A549 (cell line): ENCODE data around the gene PRKCE. TPM values are rescaled to one million over a fixed set of nuclear protein-coding genes. Genes with fewer than 3 reads are reported as not detected.
A peak's percentile ranks its signal among the peaks of the same experiment; 100 is the strongest.

ENCODE experiments used
- ATAC-seq, 2 experiments: fragments of 200-7000 bp in 1 of 2; fragments of >200 bp in 1 of 2; cut with Nextera tagmentation in 1 of 2; cut with Tn5 transposase in 1 of 2; 3 replicates each; pipeline versions ENCODE4 v1.8.0 to v1.9.1; 2018 to 2020; ENCODE audit warnings: mild to moderate bottlenecking in 1 of 2, moderate library complexity in 1 of 2
- CTCF ChIA-PET: fragments of 300-600 bp; sonication (Branson Sonifier 250); formaldehyde crosslinking; extraction: SDS; loops from one replicate; lab custom pipeline; 2021; ENCODE audit warnings: antibody characterized with exemption, inconsistent platforms; lab: Yijun Ruan, JAX
- POLR2A ChIA-PET: fragments of 350-600 bp; formaldehyde crosslinking; extraction: SDS; loops from one replicate; lab custom pipeline; 2021; ENCODE audit warnings: antibody characterized with exemption, inconsistent platforms; lab: Yijun Ruan, JAX
- DNase-seq, 2 experiments: peaks; one replicate each; pipeline versions ENCODE4 v3.0.0 to v3.0.0-alpha.2; 2011 to 2016; ENCODE audit warnings: low read depth in 1 of 2, low spot score in 1 of 2
- FAIRE-seq: peaks from 2 replicates; lab custom pipeline; 2011; peaks lifted over from hg19 to GRCh38; lab: Jason Lieb, UNC
- H3K27ac ChIP-seq, 2 experiments: fragments of >200 bp; sonication (Bioruptor Twin); formaldehyde crosslinking; 3 replicates each; pipeline ENCODE4 v1.5.1; 2016 to 2017
- H3K4me1 ChIP-seq: fragments of >200 bp; sonication (Bioruptor Twin); formaldehyde crosslinking; 3 replicates; pipeline ENCODE4 v1.6.1; 2016
- H3K4me2 ChIP-seq: fragments of >200 bp; sonication (Bioruptor Twin); formaldehyde crosslinking; 3 replicates; pipeline ENCODE4 v1.6.1; 2016
- H3K4me3 ChIP-seq: fragments of >200 bp; sonication (Bioruptor Twin); formaldehyde crosslinking; 3 replicates; pipeline ENCODE4 v1.5.1; 2016
- H3K9me3 ChIP-seq: fragments of >200 bp; sonication (Bioruptor Twin); formaldehyde crosslinking; 3 replicates; pipeline ENCODE4 v1.6.1; 2016
- ATOH8 ChIP-seq: fragments of 250-450 bp; sonication (Bioruptor Pico); IDR thresholded peaks from 2 replicates; pipeline ENCODE4 v1.5.0; 2020; ENCODE audit warnings: low read depth, mild to moderate bottlenecking, moderate library complexity
- CBX8 ChIP-seq: fragments of 200-600 bp; sonication (generic); IDR thresholded peaks from 2 replicates; pipeline ENCODE4 v1.6.1; 2016
- CEBPB ChIP-seq, 2 experiments: fragments of >200 bp in 1 of 2; sonication (Bioruptor Twin) in 1 of 2; formaldehyde crosslinking in 1 of 2; IDR thresholded peaks; 2 replicates each; pipeline ENCODE4 v1.6.1; 2012 to 2016
- CTCF ChIP-seq: fragments of >200 bp; sonication (Bioruptor Twin); formaldehyde crosslinking; IDR thresholded peaks from 3 replicates; pipeline ENCODE4 v1.5.1; 2016
- EHF ChIP-seq: fragments of 250-450 bp; sonication (Bioruptor Pico); IDR thresholded peaks from 2 replicates; pipeline ENCODE4 v1.5.0; 2020; ENCODE audit warnings: mild to moderate bottlenecking
- EP300 ChIP-seq, 2 experiments: fragments of >200 bp; sonication (Bioruptor Twin); formaldehyde crosslinking; IDR thresholded peaks; 2 replicates in 1 of 2; 3 replicates in 1 of 2; pipeline ENCODE4 v1.6.1; 2016 to 2017
- FOSL2 ChIP-seq, 2 experiments: fragments of 450-650 bp in 1 of 2; fragments of >200 bp in 1 of 2; sonication (Bioruptor Twin) in 1 of 2; formaldehyde crosslinking; IDR thresholded peaks; 2 replicates each; pipeline versions ENCODE4 v1.5.0 to v1.6.1; 2016 to 2020; ENCODE audit warnings: mild to moderate bottlenecking in 1 of 2, moderate library complexity in 1 of 2
- FOXS1 ChIP-seq: fragments of 250-450 bp; sonication (Bioruptor Pico); IDR thresholded peaks from 2 replicates; pipeline ENCODE4 v1.5.0; 2020; ENCODE audit warnings: mild to moderate bottlenecking, moderate library complexity
- GATA3 ChIP-seq: IDR thresholded peaks from 2 replicates; pipeline ENCODE4 v1.6.1; 2012; ENCODE audit warnings: borderline replicate concordance
- HES2 ChIP-seq: fragments of >200 bp; sonication (Bioruptor Twin); formaldehyde crosslinking; IDR thresholded peaks from 2 replicates; pipeline ENCODE4 v1.6.1; 2016
- HEYL ChIP-seq: fragments of 250-450 bp; sonication (Bioruptor Pico); IDR thresholded peaks from 2 replicates; pipeline ENCODE4 v1.8.0; 2021; ENCODE audit warnings: mild to moderate bottlenecking, moderate library complexity
- HOXB5 ChIP-seq: fragments of 250-450 bp; sonication (Bioruptor Pico); IDR thresholded peaks from 2 replicates; pipeline ENCODE4 v1.5.0; 2020; ENCODE audit warnings: mild to moderate bottlenecking, moderate library complexity
- MYC ChIP-seq: IDR thresholded peaks from 2 replicates; pipeline ENCODE4 v1.6.1; 2012; ENCODE audit warnings: mild to moderate bottlenecking, inconsistent platforms, low read length, improper control_type of control experiment, borderline replicate concordance
- NPAS2 ChIP-seq: fragments of 250-450 bp; sonication (Bioruptor Pico); IDR thresholded peaks from 2 replicates; pipeline ENCODE4 v1.8.0; 2022; ENCODE audit warnings: mild to moderate bottlenecking, moderate library complexity, borderline replicate concordance
- RAD21 ChIP-seq, 2 experiments: fragments of >200 bp in 1 of 2; sonication (Bioruptor Twin) in 1 of 2; formaldehyde crosslinking in 1 of 2; IDR thresholded peaks in 1 of 2; conservative IDR thresholded peaks in 1 of 2; 2 replicates in 1 of 2; 3 replicates in 1 of 2; pipeline ENCODE4 v1.6.1; 2012 to 2018; ENCODE audit warnings: inconsistent platforms in 1 of 2
- SMC3 ChIP-seq: fragments of >200 bp; sonication (Bioruptor Twin); formaldehyde crosslinking; IDR thresholded peaks from 3 replicates; pipeline ENCODE4 v1.6.1; 2018; ENCODE audit warnings: inconsistent platforms
- TP53 ChIP-seq: fragments of 250-450 bp; sonication (Bioruptor Pico); IDR thresholded peaks from 2 replicates; pipeline ENCODE4 v1.5.0; 2021; ENCODE audit warnings: mild to moderate bottlenecking, moderate library complexity
- USF2 ChIP-seq: fragments of 450-650 bp; IDR thresholded peaks from 2 replicates; pipeline ENCODE4 v1.6.1; 2014; ENCODE audit warnings: antibody characterized with exemption
- ZC3H11A ChIP-seq: fragments of 450-650 bp; IDR thresholded peaks from 2 replicates; pipeline ENCODE4 v1.6.1; 2014; ENCODE audit warnings: antibody characterized with exemption, mild to moderate bottlenecking
- ZNF302 ChIP-seq: fragments of 250-450 bp; sonication (Bioruptor Pico); IDR thresholded peaks from 2 replicates; pipeline ENCODE4 v1.9.0; 2021; ENCODE audit warnings: inconsistent platforms, mild to moderate bottlenecking, moderate library complexity
- WGBS: methylation state at CpG from one replicate; pipeline ENCODE4 v1.1.6; 2017; ENCODE audit errors: missing lambda C conversion rate; 5-methylcytosine and 5-hydroxymethylcytosine counted together
- polyA plus RNA-seq, 4 experiments: library from polyadenylated mRNA; depleted of rRNA in 3 of 4; stranded (reverse); fragments of >200 nt; fragmentation: RNase III in 1 of 4; extraction: RNeasy Plus Mini Kit Qiagen cat#74134 plus additional on column Dnase treatment in 1 of 4; gene quantifications; 2 replicates in 3 of 4; 3 replicates in 1 of 4; pipeline ENCODE4 v1.2.3, GENCODE V29; 2011 to 2017

Gene PRKCE
- polyA plus RNA-seq, 2 of the 4 experiments (the other 2 are of a cell fraction), result 11.5 to 12.0 TPM

GRCh38 chr2:46230115-46230571, 578.7 kb downstream of the PRKCE start:
- no peak for FAIRE-seq
- TF ChIP-seq HEYL (CRISPR knock-in tag) (no peak), EHF (CRISPR knock-in tag) (peak; percentile 52; the same call in 1 of the 2 replicates), RAD21 (conservative IDR thresholded peaks at IDR 0.05 in 1 of 2, IDR thresholded peaks at IDR 0.05 in 1 of 2) (peak; percentile 80 to 87), CEBPB (IDR thresholded peaks at IDR 0.05) (peak in 1 of 2 experiments; percentile 51; a peak in 2 of 4 replicates), TP53 (CRISPR knock-in tag) (no peak), SMC3 (peak; percentile 80), CTCF (peak; percentile 63), HOXB5 (CRISPR knock-in tag) (0 out of 2 replicates have a peak, but pooled peaks have one; percentile 10), ZC3H11A (no peak), GATA3 (no peak), FOSL2 (IDR thresholded peaks at IDR 0.05) (no peak), FOSL2 (CRISPR knock-in tag; IDR thresholded peaks at IDR 0.05) (0 out of 2 replicates have a peak, but pooled peaks have one; percentile 3), ATOH8 (CRISPR knock-in tag) (peak; percentile 47; the same call in 1 of the 2 replicates), MYC (no peak)
- Histone ChIP-seq H3K4me2 (peak overlapping the region; percentile 79), H3K27ac (peak overlapping the region; percentile 93 to 95), H3K4me1 (peaks cover 62% of the 10 kb centered on the region), H3K9me3 (peaks cover 20% of the 10 kb centered on the region), H3K4me3 (no peak overlapping the region)
- CTCF ChIA-PET, result interaction anchor here (0.7 to 7.0 kb wide), 48 partner anchors 10 to 240 kb away, joined by 3 to 39 read pairs (median 4); partner anchors contain the start of gene EPAS1
- peak; percentile 85 to 90 for ATAC-seq
- POLR2A ChIA-PET, result interaction anchor here (0.9 to 4.8 kb wide), 8 partner anchors 12 to 237 kb away, joined by 3 to 22 read pairs (median 6); partner anchors contain the start of gene EPAS1
- 44% methylated on average over 6 of the region's 6 CpGs for WGBS
- DNase-seq, result peak; percentile 35 to 84

- TF ChIP-seq HES2, result no peak
- TF ChIP-seq NPAS2 (CRISPR knock-in tag), result no peak
- no peak for TF ChIP-seq EP300 (IDR thresholded peaks at IDR 0.05)
- TF ChIP-seq ZNF302 (CRISPR knock-in tag), result no peak
- no peak for TF ChIP-seq USF2
- no peak for TF ChIP-seq CBX8
- no peak for TF ChIP-seq FOXS1
- no peak for TF ChIP-seq EHF (CRISPR knock-in tag)
- H3K9me3 ChIP-seq, result peaks cover 13% of the 10 kb centered on the region
- WGBS, result 89% methylated on average over 4 of the region's 4 CpGs
- no peak for FAIRE-seq
- CTCF ChIA-PET, result interaction anchor here (0.8 to 7.0 kb wide), 34 partner anchors 9 to 232 kb away, joined by 3 to 39 read pairs (median 5); partner anchors contain the start of gene EPAS1
- POLR2A ChIA-PET, result interaction anchor here (1.2 to 4.8 kb wide), 5 partner anchors 64 to 168 kb away, joined by 4 to 22 read pairs (median 8); partner anchors contain the start of gene EPAS1
- H3K4me1 ChIP-seq, result peaks cover 56% of the 10 kb centered on the region
- peak overlapping the region; percentile 93 to 95 for H3K27ac ChIP-seq
- H3K4me3 ChIP-seq, result no peak overlapping the region
- peak overlapping the region; percentile 79 for H3K4me2 ChIP-seq
- no peak for DNase-seq
- ATAC-seq, result no peak
Observed at GRCh38 chr2:46230677-46231425, 579.4 kb downstream of the PRKCE start.
